Stimulated activated CD4-positive, alpha-beta T cell treated with anti-CD3 and anti-CD28 coated beads, Interleukin-12 subunit alpha, Interleukin-12 subunit beta, amount 100 ng/mL, for 4 hours (primary cell): ENCODE data around the gene DDX5.
A peak's percentile ranks its signal among the peaks of the same experiment; 100 is the strongest.

Source experiments
- DNase-seq: peaks from one replicate; pipeline ENCODE4 v3.0.0-alpha.2; 2020

Gene DDX5

DNA sequence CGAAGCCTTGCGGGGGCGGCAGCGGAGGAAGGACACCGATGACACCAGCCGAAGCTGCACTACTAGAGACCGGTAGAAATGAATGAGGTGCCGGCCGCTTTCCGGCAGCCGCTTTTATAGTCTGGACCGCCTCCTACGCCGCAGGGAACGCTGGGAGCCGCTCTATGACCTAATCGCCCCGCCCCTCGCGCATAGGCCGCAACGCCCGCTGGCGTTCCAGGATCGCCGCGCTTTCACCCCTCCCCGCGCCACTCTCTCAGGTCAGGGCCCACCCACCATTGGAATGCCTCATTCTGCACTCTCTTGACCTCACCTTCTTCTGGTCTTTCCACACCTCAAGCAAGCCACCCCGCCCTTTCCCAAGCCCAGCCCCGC is at the start of gene DDX5:
DDX5 (minus strand) TSS at position 89 of the 375 bp plus-strand sequence. CDS start 170 bp downstream, outside the sequence.
- DNase-seq = peak; percentile 96

DNA sequence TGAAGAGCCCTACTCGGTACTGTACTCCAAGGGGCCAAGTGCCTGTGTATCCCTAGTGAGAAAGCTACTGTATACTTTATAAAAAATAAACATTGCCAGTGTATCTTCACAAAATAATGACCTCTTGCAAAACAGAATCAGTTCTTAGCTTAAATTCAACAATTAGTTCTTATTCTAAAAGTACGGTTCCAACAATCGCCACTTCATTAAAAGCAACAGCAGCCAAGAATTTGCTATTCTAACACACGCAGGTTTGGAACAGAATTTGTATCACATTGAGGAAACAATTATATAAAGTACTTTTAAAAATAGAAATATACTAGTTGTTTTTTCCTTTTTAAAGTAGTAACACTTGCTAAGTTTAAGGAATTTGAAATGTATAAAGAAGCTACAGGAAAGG is 49.2 kb upstream of the DDX5 start:
- DNase-seq = no peak

DNA sequence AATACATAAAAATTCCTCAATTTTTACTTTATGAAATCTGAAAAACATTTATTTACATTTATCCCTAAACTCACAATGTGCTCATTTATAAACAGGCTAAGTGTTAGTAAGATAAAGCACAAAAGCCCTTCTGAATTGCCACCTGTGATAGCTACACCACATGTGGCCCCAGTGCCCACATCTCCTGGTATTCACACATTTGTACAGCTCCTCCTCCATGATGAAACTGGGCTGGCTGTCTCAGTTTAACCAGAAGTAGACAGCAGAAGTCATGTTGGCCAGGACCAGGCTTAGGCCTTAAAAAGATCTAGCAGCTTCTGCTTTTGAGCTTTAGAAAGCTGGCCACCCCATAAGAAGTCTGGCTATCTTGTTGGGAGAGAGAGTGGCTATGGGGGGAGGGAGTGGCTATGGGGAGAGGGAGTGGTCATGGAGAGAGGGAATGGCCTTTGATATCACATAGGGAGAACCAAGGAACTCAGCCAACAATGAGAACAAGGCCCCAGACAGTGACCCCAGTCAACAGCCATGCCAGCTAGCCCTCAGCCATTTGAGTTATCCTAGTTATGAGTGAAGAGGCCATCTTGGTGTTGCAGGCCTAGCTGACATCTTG is 48.0 kb upstream of the DDX5 start:
- DNase-seq = no peak

DNA sequence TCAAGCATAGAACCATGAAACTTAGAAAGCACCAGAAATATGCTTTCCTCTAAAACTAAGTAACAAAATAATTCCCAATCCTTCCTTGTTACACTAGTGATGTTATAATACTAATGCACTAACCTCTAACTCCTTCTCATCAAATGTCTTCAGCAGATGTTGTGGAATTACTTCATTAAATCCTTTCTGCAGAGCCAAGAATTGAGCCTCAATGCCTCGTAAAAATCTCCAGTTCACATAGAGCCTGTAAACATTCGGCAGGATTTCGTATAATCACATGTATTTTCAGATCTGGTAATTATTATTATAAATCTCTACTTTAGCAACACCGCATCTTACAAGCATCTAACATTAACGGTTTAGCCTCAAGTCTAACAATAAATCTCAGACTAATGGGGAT is 45.4 kb upstream of the DDX5 start:
- DNase-seq = no peak

- no peak for DNase-seq
Measured at GRCh38 chr17:64547319-64547718, 41.2 kb upstream of the DDX5 start.

DNA sequence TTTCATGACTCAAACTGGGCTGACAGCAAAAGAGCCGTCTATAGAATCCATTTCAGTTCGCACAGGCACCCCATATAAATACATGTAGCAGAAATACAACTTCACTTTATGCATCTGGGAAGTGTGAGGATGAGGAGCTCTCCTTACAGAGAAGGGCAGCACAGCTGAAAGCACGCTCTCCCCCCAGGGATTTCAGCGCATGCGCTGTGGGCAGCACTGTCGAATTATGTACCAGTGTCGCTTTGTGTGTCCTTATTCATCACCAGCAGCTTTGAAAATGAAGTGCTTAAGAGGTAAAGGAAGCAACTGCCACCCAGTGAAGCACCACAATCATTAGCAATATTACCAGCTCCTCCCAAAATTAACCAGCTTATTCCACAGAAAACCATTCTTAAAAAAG is 40.6 kb upstream of the DDX5 start:
- DNase-seq = no peak

GRCh38 chr17:64544742-64545141 is 38.7 kb upstream of the DDX5 start:
- no peak for DNase-seq

- DNase-seq = no peak
Measured at GRCh38 chr17:64540118-64540776, 34.2 kb upstream of the DDX5 start.

GRCh38 chr17:64538508-64539130 is 32.5 kb upstream of the DDX5 start:
- no peak for DNase-seq

DNA sequence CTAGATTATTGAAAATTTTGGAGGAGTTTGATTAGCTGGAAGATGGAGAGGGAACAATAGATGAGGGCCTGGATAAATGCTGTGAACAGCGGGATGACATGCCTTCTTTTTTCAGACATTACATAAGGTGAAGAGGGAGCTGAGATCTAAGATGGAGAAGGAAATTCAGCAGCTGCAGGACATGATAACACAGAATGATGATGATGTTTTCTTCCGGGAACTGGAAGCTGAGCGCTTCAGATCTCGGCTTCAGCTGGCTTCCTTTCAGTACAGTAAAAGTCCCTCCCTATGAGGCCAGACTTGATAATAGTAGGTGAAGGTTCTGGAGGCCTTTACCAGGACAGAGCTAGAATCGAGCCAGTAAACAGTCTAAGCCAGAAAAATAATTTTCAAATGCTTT is 31.4 kb upstream of the DDX5 start:
- DNase-seq = no peak

DNA sequence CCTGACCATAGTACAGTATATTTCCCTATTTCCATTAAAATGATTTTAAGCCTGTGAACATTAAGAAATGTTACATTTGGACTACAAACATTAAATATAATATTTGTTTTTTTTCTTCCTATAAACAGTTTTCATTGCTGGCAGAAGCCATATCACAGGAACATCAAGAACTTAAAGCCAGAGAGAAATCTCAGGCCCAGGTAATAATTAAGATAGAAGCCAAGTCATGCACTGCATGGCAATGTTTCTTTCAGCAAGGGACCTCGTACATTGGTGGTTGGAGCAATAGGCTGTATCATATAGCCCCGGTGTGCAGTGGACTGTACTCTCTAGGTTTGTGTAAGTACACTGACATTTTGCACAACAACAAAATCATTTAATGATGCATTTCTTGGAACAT is 30.8 kb upstream of the DDX5 start:
- DNase-seq = no peak

DNA sequence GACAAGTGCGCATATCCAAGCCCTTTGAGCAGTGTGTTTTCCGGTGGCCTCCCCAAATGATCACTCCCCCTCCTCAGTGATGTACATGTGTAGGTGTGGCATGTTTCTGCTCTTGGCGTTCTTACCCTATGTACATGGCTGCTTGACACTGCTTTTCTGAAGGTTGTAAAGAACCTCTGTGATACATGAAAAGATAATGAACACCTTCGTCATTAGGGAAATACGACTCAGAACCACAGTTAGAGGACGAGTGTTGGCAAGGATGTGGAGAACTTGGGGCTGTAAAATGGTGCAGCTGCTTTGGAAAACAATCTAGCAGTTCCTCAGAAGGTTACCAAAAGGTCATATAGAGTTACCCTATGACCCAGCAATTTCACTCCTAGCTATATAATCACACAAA is 29.3 kb upstream of the DDX5 start:
- DNase-seq = no peak

GRCh38 chr17:64534187-64534586 is 28.1 kb upstream of the DDX5 start:
- peak; percentile 1 for DNase-seq

- DNase-seq = no peak
Measured at GRCh38 chr17:64533784-64534183, 27.7 kb upstream of the DDX5 start.

DNA sequence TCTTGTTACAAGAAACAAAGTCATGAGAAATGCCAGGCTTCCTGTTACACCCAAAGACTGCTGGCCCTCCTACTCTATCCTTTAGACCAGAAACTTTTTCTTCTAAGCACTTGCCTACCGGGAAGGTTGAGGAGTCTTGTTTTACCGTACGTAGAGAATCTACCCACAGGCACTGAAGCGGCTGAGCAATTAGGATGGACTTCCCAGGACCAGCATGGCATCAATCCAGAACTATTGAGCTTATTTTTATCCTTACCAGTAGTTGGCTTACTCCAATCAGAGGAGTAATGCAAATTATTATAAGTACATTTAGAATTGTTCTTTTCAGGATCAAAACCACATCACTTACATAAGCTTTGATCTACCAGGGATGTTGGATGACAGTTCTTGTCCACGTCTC is 26.3 kb upstream of the DDX5 start:
- no peak for DNase-seq

GRCh38 chr17:64531955-64532371 is 25.9 kb upstream of the DDX5 start:
- DNase-seq = no peak

DNA sequence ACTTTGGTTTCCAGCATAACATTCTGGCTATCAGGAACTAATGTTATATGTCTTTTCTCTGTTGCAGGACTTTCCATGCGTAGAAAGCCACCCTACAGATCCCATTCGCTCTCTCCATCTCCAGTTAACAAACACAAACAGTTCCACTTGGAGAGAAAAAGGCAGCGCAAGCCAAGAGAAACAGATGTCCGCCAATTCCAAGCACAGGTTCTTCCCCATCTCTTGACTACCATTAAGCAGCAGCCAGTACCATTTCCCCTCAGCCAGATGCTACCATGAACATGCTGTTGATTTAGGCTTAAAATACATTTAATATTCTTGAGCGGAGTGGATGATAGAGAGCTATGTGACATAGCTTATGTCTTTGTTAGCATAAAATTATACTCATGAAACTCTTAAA is 23.1 kb upstream of the DDX5 start:
- no peak for DNase-seq

DNA sequence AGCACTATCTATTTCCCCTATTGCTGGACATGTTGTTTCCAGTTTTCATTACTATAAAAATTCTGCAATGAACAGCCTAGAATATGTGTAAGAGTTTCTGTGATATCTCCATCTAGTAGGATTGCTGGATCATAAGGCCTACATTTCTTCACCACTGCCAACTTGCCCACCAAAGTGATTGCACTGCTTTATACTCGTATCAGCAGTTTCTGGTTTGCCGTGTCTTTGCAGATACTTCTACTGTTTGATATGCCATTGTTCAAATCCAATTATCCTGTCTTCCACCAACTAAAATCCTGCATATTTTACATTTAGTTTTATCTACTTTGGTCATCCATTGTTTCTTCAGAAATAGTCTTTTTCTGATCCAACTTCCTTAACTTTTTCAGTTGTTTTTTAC is 21.8 kb upstream of the DDX5 start:
- no peak for DNase-seq

GRCh38 chr17:64520359-64520758 is 14.3 kb upstream of the DDX5 start:
- DNase-seq = no peak

DNA sequence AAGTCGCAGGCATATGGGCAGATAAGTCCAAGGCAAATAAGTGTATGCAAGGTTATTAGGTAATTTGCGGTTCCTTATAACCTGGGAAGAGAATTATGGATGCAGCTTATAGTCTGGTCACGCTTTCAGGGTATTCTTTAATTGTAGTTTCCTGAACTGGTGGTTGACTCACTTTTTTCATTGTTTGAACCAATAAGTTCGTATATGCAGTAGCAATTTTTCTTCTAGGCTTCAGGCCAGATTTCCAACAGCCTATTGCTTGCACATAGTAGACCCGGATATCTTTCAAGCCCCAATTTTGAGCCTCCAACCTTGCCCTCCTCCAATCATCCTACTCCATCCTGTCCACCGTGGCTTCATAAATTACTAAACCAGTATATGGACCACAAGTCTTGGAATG is 13.5 kb upstream of the DDX5 start:
- DNase-seq = no peak

- DNase-seq = no peak
Measured at GRCh38 chr17:64515829-64516228, 9.7 kb upstream of the DDX5 start.

DNA sequence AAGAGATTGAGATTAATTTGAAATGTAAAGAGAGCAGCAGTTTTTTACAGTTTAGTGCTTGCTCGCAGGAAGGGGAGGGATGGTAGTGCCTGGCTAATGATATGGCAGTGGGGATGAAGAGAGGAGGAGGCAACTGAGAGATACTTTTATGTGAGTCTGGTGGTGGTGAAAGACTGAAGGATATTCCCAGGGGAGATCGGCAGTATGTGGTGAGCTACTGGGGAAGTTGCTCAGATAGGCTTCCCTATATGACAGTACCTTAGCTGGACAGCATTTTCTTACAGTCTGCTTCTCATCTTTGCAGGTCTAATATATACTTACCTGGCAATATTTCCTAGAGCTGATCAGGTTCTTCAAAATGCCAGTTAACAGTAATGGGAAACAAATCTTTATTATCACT is 9.3 kb upstream of the DDX5 start:
- no peak for DNase-seq

GRCh38 chr17:64509179-64509578 is 3.1 kb upstream of the DDX5 start:
- DNase-seq = no peak

DNA sequence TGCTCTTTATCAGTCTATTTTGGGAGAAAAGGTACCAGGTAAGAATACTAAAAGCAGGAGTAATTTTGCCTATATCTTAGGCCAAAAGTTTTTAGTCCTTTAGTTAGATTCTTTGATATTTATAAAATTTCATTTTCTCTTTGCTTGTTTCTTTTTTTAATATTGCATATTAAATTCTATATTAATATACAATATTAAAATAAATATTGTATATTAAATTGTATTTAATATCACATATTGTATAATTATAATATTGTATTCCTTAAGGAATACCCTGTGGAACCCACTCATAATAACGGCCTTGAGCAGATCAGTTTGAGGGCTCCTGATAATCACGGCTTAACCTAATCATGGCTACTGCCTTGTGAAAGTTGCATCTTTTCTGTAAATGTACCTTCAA is 2.6 kb upstream of the DDX5 start:
- no peak for DNase-seq

- DNase-seq = no peak
Measured at GRCh38 chr17:64507413-64507782, 1.3 kb upstream of the DDX5 start.
